HG02610 (cell line): ENCODE results near the gene USP43.

Experiments used
- ATAC-seq: cut with Tn5 transposase; IDR thresholded peaks from one replicate; pipeline ENCODE4 v1.9.1; 2021; ENCODE audit warnings: mild to moderate bottlenecking, moderate library complexity; ENCODE audit not compliant: unreplicated experiment

The USP43 gene

DNA sequence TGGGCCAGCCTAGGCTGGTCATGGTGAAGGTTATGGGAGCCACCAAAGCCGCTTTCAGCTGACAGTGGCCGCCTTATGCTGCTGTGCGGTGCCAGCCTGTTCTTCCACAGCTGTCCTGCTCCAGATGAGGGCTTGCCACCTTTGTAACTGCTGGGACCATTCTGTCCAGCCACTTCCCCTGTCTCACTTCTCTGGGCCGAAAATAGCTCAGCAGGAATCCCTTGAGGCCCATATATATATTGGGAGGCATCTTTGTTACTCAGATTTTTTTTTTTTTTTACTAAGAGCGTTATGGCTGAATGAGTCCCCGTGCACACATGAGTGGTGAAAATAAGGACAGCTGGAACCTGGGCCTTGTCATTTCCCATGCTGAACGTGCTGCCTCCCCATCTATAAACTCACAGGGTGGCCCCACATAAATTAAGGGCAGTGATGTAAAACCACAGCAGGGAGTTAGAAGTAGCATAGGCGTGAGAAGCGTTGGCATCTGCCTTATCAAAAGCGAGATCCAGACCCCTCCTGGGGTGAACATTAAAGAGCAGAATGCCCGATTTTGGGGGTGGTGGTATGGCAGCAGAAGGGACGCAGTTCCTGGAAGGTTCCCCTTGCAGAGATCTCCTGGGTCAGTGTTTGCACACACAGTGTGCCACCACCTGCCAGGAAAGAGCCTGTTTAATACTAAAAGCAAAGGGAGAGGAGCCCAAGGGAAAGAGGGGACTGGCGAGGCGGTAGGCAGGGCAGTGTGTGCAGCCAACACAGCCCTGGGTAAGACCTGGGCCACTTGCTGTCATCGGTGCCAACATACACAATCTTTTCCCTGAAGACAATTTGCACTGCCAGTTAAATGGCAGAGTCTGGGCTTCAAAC, 57.8 kb downstream of the USP43 start:
- ATAC-seq: no peak

- ATAC-seq: no peak
These were observed 58.4 kb downstream of the USP43 start for GRCh38 chr17:9703781-9704082.

DNA sequence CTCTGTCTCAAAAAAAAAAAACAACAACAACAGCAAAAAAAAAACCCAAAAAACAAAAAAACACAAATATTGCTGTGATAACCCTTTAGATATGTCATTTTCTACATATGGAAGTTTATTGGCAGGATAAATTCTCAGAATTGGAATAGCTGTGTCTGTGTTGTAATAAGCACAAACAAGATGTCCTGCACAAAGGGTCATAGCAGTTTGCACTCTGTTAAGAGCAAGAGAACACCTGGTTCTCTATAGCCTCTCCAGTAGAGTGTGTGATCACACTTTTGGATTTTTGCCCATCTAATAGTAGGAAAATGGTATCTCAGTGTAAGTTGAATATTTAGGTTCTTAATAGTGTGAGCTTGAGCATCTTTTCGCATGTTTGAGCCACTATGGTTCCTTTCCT, 60.4 kb downstream of the USP43 start:
- ATAC-seq: no peak

GRCh38 chr17:9707948-9708347, 62.6 kb downstream of the USP43 start:
- no peak for ATAC-seq

- ATAC-seq: no peak
These were observed 69.5 kb downstream of the USP43 start for GRCh38 chr17:9714801-9715200.

- ATAC-seq: no peak
These were observed 70.2 kb downstream of the USP43 start for GRCh38 chr17:9715503-9716016.

DNA sequence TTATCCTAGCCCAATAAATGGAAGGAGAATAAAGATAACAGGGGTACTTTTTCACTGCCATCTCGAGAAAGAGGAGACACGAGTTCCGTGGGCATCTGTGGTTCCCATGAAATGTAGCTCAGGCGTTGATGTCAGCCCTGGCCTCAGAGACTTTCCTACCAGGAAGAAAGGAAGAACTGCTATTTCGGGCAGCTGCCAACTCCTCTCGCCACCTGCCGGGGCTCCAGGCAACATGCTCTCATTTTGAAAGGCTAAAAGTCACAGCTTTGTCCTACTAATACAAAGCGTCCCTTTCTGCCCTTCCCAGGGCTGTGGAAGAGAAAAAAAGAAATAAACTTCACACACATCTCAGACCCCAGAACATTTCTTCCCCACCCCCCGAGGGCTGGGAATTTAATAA, 80.3 kb downstream of the USP43 start:
- no peak for ATAC-seq

GRCh38 chr17:9726291-9726690, 81.0 kb downstream of the USP43 start:
- ATAC-seq: no peak

- no peak for ATAC-seq
These were observed 82.7 kb downstream of the USP43 start for GRCh38 chr17:9728005-9728404.

GRCh38 chr17:9728564-9728963, 83.2 kb downstream of the USP43 start:
- ATAC-seq: no peak

- ATAC-seq: no peak
These were observed 83.8 kb downstream of the USP43 start for GRCh38 chr17:9729034-9729650.

DNA sequence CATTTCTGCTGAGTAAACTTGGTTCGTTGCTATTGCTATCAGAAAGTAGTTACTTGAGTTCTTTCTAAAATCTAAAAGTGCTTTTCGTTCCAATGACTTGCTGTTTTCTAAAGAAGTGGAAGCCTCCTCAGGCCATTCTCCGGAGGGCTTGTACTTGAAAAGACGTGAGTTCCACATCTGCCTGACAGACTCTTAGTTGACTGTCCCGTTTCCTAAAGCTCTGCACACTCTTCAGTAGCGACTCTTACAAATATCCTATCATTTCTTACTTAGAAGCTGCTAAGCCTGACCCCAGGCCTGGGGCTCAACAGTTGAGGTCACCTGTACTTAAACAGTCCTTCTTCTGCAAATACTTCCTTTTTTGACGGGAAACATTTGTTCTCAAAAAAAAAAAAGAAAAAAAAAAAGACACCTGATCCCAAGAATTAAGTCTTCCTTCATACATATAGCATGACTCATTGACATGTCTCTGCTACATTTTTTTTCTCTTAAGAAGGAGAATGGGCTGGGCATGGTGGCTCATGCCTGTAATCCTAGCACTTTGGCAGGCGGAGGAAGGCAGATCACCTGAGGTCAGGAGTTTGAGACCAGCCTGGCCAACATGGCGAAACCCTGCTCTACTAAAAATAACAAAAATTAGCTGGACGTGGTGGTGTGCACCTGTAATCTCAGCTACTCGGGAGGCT, 84.6 kb downstream of the USP43 start:
- no peak for ATAC-seq

DNA sequence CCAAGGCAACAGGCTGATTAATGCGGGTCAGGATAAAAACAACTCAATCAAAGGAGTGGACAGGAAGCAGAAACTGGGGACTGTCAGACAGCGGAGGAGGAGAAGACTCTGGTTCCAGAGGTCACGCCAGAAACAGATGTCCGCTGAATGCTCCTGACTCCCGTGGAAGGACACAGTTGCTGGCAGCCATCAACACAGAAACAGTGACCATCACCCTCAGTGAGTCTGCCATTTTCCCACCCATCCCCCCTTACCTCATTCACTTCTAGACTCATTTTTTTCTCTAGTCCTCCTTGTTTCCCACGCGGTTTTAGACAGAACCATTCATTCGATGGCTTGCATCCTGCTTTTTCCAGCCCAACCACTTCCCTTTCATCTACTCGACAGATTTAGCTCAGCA, 105.2 kb downstream of the USP43 start:
- no peak for ATAC-seq

DNA sequence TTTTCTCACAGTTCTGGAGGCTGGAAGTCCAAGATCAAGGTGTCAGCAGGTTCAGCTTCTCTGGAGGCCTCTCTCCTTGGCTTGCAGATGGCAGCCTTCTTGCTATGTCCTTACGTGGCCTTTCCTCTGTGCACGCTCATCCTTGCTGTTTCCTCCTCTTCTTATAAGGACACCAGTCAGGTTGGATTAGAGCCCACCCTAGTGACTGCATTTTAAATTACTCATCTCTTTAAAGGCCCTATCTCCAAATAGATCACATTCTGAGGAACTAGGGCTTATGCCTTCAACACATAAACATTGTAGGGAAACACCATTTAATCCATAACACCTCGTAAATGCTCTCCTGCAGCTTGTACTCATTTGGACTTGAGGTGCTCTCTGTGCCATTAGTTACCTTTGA, 109.8 kb downstream of the USP43 start:
- ATAC-seq: no peak

DNA sequence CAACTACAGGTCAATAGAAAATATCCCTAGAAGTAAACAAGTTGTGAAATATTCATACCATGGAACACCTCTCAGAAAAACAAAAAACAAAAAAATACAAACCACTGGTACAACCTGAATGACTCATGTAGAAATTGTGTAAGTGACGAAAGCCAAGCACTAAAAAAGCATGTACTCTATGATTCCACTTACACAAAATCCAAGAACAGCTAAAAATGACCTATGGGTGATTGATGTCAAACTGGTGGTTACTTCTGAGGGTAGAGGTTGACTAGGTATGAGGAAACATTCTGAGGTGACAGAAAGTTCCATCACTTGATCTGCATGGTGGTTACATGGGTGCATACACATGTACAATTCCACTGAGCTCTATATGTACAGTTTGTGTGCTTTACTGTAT, 114.9 kb downstream of the USP43 start:
- ATAC-seq: no peak

GRCh38 chr17:9763643-9764042, 118.3 kb downstream of the USP43 start:
- no peak for ATAC-seq

- no peak for ATAC-seq
These were observed 120.0 kb downstream of the USP43 start for GRCh38 chr17:9765322-9765721.

GRCh38 chr17:9766970-9767369, 121.7 kb downstream of the USP43 start:
- no peak for ATAC-seq

DNA sequence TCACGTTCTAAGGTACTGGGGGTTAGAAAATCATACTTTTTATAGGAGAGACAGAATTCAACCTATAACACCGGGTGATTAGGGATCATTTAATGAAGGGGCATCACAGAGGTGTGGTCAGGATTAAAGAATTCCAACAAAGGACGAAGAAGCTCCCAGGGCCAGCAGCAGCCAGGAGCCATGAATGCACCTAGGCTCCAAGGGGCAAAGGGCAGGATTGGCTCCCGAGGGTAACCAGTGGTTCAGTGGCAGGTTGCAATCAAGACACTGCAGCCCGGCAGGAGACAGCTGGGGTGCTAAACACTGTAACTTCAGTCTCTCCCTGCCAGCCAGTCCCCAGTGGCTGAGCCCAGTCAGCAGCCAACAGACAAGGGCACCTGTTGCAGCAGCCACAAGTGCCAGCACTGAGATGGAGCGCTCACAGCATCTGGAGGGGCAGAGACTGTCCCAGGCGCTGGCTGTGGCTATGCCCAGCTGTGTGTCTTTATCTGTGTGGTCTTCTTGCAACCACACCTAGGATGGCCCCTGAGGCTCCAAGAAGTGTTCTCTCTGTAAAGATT, 122.2 kb downstream of the USP43 start:
- no peak for ATAC-seq

DNA sequence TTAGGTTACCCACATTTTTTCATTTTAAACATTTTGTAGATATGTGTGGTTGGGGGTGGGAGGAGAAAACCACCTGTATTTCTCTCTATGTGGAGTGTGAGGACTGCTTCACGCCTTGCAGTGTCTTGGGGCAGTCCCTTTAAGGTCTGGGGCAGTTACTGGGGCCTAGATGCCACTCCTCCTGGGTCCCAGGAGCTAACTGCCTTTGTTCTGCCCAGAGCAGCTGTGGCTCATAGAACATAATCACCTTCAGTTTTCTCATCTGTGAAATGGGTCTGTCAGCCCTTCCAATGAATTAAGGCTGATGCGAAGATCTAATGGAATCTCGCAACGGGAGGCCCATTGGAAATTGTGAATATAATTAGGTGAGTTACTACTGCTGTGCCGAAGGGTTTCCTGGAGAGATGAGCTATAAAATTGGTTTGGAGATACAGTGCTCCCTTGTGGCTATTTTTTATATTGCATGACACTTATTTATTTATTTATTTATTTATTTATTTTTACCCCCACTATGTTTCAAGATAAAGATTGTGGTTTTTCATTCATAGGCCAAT, 123.1 kb downstream of the USP43 start:
- ATAC-seq: no peak

DNA sequence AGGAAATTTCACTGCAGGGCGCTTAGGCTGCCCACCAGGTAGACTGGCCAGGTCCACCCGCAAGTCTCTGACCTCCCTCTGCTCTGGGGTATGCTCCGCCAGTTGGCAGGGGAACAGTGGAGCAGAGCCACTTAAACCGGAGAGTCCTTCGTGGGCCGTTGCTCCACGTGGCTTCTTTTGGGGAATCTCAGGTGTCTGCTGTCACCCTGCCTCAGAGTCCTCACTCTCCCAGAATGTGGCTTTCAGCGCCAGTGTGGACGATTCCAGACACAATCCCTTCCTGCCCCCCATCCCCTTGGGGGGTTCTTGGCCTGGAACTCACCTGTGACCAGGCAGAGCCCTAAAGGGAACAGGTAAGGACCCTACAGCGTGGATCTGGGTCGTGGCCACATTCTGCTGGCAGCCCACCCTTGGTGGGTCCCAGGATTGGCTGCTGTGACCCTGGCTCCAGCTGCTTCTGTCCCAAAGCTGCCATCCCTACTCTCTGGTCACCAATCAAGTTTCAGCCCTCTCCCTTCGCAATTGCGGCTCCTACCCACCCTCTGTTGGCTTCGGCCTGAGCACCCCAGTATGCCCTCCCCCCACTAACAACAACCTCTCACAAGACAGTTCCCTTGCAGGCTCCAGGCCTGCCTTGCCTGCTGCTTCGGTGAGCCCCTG, 123.8 kb downstream of the USP43 start:
- ATAC-seq: no peak
